Activated CD8-positive, alpha-beta memory T cell treated with anti-CD3 and anti-CD28 coated beads for 1 hour (primary cell): ENCODE results near the gene HECTD1.
"Not testable (repeated sequence)": the region's sequence is repeated elsewhere in the genome, so short reads cannot be mapped to it uniquely, and the experiment has no call there.

Experiments
- DNase-seq, 2 donors: peaks; one replicate each; pipeline ENCODE4 v3.0.0-alpha.2; 2020; ENCODE audit warnings: low read depth in 1 of 2; ENCODE audit errors: extremely low read depth in 1 of 2

Gene HECTD1

DNA sequence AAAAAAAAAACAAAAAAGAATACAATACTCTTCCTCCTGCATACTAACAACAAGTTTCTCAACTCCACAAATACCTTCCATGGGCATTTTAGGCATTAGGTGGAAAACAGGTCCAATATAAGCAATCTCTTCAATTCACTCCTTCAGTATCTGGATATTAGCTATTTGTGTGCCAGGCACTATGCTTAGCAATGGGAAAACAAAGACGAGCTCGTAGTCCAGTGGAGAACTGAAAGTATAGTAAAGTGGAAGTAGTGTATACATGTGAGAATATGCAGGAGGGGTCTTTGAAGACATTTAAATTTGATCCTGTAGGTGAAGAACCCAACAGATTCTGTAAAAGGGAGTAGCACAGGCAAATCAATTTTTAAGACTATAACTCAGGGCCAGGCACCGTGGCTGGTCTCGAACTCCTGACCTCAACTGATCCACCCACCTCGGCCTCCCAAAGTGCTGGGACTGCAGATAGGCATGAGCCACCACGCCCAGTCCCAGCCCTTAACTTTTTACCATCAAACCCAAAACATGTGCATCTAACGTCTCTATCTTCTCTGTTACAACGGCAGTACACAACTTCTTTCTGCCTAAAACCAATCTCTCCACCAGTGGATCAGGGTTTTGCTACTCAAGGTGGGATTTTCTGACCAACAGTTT is 10.6 kb downstream of the HECTD1 start:
- DNase-seq, result no peak

GRCh38 chr14:31194661-31195060 is 12.9 kb downstream of the HECTD1 start:
- DNase-seq, result no peak

GRCh38 chr14:31194095-31194494 is 13.5 kb downstream of the HECTD1 start:
- DNase-seq, result no peak

- not testable (repeated sequence) for DNase-seq
Measured at GRCh38 chr14:31192544-31192943, 15.0 kb downstream of the HECTD1 start.

- DNase-seq, result no peak
Measured at GRCh38 chr14:31190717-31191263, 16.8 kb downstream of the HECTD1 start.

- no peak for DNase-seq
Measured at GRCh38 chr14:31190219-31190603, 17.4 kb downstream of the HECTD1 start.

DNA sequence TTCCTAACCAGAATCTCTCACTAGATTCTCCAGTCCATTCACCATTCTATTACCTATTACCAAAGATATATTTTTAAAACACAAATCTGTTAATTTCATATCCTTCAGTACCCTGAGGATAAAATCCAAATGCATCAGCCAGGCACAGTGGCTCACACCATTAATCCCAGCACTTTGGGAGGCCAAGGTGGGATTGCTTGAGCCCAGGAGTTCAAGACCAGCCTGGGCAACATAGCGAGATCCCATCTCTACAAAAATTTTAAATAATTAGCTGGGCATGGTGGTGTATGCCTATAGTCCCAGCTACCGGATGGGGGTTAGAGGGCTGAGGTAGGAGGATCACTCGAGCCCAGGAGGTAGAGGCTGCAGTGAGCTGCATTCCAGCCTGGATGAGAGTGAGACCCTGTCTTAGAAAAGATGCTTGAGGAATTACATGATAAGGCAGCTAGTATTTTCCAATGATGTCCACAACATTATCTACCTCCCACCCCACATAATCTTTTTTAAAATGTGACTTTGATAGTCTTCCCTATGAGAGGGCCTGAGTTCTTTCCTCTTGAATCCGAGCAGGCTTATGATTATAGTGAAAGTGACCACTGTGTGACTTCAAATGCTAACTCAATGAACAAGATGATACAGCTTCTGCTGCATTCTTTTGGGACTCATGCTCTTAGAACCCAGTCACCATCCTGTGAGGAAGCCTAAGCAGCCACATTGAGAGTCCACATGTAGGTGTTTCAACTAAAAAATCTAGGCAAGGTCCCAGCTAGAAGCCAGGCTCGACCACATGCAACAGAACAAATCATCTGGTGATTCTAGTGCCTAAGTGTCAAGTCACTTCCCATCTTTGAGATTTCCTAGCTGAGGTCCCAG is 18.0 kb downstream of the HECTD1 start:
- no peak for DNase-seq

- no peak for DNase-seq
Measured at GRCh38 chr14:31188744-31189143, 18.8 kb downstream of the HECTD1 start.

- not testable (repeated sequence) for DNase-seq
Measured at GRCh38 chr14:31182016-31182415, 25.6 kb downstream of the HECTD1 start.

- no peak for DNase-seq
Measured at GRCh38 chr14:31181271-31181670, 26.3 kb downstream of the HECTD1 start.

GRCh38 chr14:31180299-31181051 is 27.1 kb downstream of the HECTD1 start:
- DNase-seq, result no peak

DNA sequence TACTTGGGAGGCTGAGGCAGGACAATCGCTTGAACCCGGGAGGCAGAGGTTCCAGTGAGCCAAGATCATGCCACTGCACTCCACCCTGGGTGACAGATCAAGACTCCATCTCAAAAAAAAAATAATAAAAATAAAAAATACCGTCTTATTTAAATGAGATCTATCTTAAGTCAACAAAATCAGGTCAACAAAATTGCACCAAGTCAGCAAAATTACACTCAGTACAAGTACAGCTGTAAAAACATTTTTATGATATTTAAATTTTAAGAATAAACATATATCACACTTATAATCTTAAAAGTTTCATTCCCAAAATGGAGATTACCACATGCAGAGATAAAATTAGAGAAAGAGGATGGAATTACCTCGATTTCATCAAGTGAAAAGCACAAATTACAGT is 33.2 kb downstream of the HECTD1 start:
- DNase-seq, result no peak

DNA sequence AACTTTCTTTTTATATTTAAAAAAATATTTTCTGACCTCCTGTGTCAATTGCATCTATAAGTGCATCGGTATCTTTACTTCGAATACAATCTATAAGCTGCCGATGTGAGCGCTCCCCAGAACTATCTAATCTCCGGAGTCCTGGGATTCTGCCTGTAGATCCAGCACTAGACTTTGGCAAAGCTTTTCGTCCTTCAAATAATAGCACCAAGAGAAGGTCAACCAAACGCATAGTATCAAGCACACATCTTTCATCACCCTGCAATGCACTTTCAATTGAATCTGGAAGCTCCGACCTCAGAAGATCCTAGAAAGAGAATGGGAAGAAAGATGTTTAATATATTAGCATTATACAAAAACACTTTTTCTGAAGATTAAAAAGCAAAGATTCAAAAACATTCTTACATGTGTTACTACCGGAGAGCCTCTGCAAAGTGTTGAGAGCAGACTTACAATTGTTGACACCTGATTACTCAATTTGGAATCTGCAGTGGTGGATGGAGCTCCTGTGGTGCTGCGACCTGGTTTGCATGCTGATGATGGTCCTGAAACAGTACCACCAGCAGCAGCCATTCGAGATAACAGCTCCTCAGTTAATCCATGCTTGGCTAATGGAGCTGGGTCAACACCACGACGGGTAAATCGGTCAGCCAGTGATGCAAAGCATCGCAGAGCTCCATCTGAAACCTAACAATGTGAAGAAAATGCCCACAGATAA is 34.3 kb downstream of the HECTD1 start:
- no peak for DNase-seq

DNA sequence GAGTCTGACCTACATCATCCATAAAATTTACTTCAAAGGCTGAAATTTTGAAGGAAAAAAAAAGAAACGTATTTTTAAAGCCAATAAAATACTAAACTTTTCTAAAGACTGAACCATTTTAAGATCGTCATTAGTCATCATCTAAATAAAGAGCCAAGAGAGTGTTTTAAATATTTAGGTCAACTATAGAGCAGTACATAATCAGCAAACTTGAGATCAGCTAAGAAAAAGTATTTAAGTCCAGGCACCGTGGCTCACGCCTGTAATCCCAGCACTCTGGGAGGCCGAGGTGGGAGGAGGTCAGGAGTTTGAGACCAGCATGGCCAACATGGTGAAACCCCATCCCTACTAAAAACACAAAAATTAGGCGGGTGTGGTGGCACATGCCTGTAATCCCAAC is 35.5 kb downstream of the HECTD1 start:
- no peak for DNase-seq

GRCh38 chr14:31170411-31170810 is 37.2 kb downstream of the HECTD1 start:
- no peak for DNase-seq

GRCh38 chr14:31169877-31170276 is 37.7 kb downstream of the HECTD1 start:
- no peak for DNase-seq

GRCh38 chr14:31167032-31167431 is 40.6 kb downstream of the HECTD1 start:
- DNase-seq, result no peak

- no peak for DNase-seq
Measured at GRCh38 chr14:31166271-31166561, 41.4 kb downstream of the HECTD1 start.

DNA sequence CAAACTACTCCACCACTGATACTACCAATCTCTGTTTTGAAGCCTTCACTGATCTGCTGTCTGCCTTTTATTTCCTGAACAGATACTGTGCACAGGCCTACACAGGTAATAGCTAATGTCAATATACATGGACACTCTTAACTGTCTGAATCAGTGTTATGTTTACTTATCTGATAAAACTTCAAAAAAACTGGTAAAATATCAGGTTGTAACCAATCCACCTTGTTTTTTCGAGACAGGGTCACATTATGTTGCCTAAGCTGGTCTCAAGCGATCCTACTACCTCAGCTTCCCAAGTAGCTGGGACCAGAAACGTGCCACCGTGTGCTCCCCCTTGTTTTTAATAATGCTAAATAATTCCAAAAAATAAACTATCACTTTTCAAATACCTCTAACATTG is 43.5 kb downstream of the HECTD1 start:
- DNase-seq, result no peak

GRCh38 chr14:31162910-31163649 is 44.5 kb downstream of the HECTD1 start:
- DNase-seq, result no peak
